ENCODE measurements around the gene CHM. TPM values are rescaled to one million over a fixed set of nuclear protein-coding genes. Genes with fewer than 3 reads are reported as not detected.
"Not testable (repeated sequence)": the region's sequence is repeated elsewhere in the genome, so short reads cannot be mapped to it uniquely, and the experiment has no call there.

CHM gene
- 15.7 TPM for total RNA-seq
- long read RNA-seq, full-length matches to known transcripts: 3 of 6 reads
- long read RNA-seq, partial matches to known transcripts: 3 of 6 reads
- long read RNA-seq, other reads (novel, unspliced or antisense): 0 of 6 reads

GRCh38 chrX:86047174-86047935 lies at the start of gene CHM:
TSS of gene CHM (minus strand) at chrX:86047558. CDS start at chrX:86047532, 26 bp downstream.
- peak; percentile 99 for ATAC-seq
- intact Hi-C loops (cut with micrococcal nuclease): no loop called here
- peak; percentile 37 for DNase-seq

- DNase-seq: no peak
- no peak for ATAC-seq
- intact Hi-C loops (cut with micrococcal nuclease): no loop called here
Measured at GRCh38 chrX:86078650-86079049, 31.3 kb upstream of the CHM start.

- no peak for DNase-seq
- no peak for ATAC-seq
- intact Hi-C loops (cut with micrococcal nuclease): no loop called here
Measured at GRCh38 chrX:86066998-86067397, 19.6 kb upstream of the CHM start.

- no peak for ATAC-seq
- no peak for DNase-seq
- intact Hi-C loops (cut with micrococcal nuclease): no loop called here
Measured at GRCh38 chrX:86061407-86061806, 14.0 kb upstream of the CHM start.

GRCh38 chrX:86051741-86052140 lies 4.4 kb upstream of the CHM start:
- ATAC-seq (no peak), DNase-seq (no peak)
- intact Hi-C loops (cut with micrococcal nuclease): no loop called here

GRCh38 chrX:86047936-86048280 lies 550 bp upstream of the CHM start:
- DNase-seq (no peak), ATAC-seq (peak; percentile 13)
- intact Hi-C loops (cut with micrococcal nuclease): no loop called here

- DNase-seq: no peak
- no peak for ATAC-seq
- intact Hi-C loops (cut with micrococcal nuclease): no loop called here
Measured at GRCh38 chrX:86044216-86044615, 3.1 kb downstream of the CHM start.

- ATAC-seq (peak; percentile 43), DNase-seq (no peak)
- intact Hi-C loops (cut with micrococcal nuclease): no loop called here
Measured at GRCh38 chrX:86039625-86040568, 7.5 kb downstream of the CHM start.

- ATAC-seq (no peak), DNase-seq (no peak)
- intact Hi-C loops (cut with micrococcal nuclease): no loop called here
Measured at GRCh38 chrX:86033385-86033784, 14.0 kb downstream of the CHM start.

GRCh38 chrX:86028681-86029080 lies 18.7 kb downstream of the CHM start:
- ATAC-seq (no peak), DNase-seq (no peak)
- intact Hi-C loops (cut with micrococcal nuclease): no loop called here

- intact Hi-C loops (cut with micrococcal nuclease): no loop called here
Measured at GRCh38 chrX:86023811-86024210, 23.5 kb downstream of the CHM start.

GRCh38 chrX:86021652-86022289 lies 25.6 kb downstream of the CHM start:
- intact Hi-C loops (cut with micrococcal nuclease): no loop called here
- DNase-seq: no peak
- ATAC-seq: no peak

More at GRCh38 chrX:86023811-86024210, 23.5 kb downstream of the CHM start:
- DNase-seq (no peak), ATAC-seq (no peak)

GRCh38 chrX:86016139-86016538 lies 31.2 kb downstream of the CHM start:
- ATAC-seq (no peak), DNase-seq (no peak)
- intact Hi-C loops (cut with micrococcal nuclease): no loop called here

GRCh38 chrX:86014959-86015358 lies 32.4 kb downstream of the CHM start:
- DNase-seq; ATAC-seq; intact Hi-C loops (cut with micrococcal nuclease): not testable (repeated sequence)

- intact Hi-C loops (cut with micrococcal nuclease): no loop called here
- DNase-seq (no peak), ATAC-seq (no peak)
Measured at GRCh38 chrX:86014421-86014820, 32.9 kb downstream of the CHM start.

GRCh38 chrX:86013792-86014191 lies 33.6 kb downstream of the CHM start:
- no peak for DNase-seq
- intact Hi-C loops (cut with micrococcal nuclease): no loop called here
- ATAC-seq: no peak

- ATAC-seq (no peak), DNase-seq (no peak)
- intact Hi-C loops (cut with micrococcal nuclease): no loop called here
Measured at GRCh38 chrX:86012188-86012587, 35.2 kb downstream of the CHM start.

GRCh38 chrX:86009803-86010202 lies 37.6 kb downstream of the CHM start:
- DNase-seq; intact Hi-C loops (cut with micrococcal nuclease); ATAC-seq: not testable (repeated sequence)

- DNase-seq; intact Hi-C loops (cut with micrococcal nuclease); ATAC-seq: not testable (repeated sequence)
Measured at GRCh38 chrX:86007891-86008290, 39.5 kb downstream of the CHM start.
